ENCODE results near the gene SAE1. TPM values are rescaled to one million over a fixed set of nuclear protein-coding genes. Genes with fewer than 3 reads are reported as not detected.

The SAE1 gene
- polyA plus RNA-seq, 5 donors = 86.7 to 115 (median 99.5) TPM

DNA sequence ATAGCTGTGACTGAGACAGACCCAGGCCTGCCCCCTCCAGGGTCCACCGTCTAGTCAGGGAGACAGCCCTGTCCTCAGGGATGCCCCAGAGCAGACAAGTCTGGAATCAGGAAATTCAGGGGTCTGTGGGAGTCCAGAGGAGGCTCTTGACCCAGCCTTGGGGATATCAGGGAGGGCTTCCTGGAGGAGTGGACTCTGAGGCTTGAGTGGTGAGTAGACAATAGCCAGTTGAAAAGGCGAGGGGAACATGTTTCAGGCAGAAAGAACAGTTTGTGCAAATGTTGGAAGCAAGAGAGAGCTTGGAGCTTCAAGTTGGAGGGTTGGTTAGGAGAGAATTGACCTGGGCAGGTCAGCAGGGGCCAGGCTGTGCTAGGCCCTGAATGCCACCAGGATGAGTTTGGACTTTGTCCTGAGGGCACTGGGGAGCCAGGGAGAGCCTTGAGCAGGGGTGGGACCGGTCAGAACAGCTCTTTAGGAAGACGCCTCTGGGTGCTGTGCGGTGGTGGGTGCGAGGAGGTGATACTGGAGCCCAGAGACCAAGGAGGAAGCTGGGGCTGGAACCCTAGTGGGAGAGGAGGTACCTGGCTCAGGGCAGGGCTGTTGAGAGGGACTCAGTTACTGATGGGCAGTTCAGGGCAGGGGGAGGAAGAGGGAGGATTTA lies 128.4 kb downstream of the SAE1 start:
- no peak for DNase-seq

Other genes with a start within 250 kb of the SAE1 start
- 1 to 10 TPM in 4 of 5 donors, under 1 TPM in 1; 0.70 to 1.9 (median 1.5) TPM for gene NPAS1, start 111.0 kb upstream of the SAE1 start, polyA plus RNA-seq (ENCODE audit: insufficient read depth in 1 of 5, insufficient read length in 5 of 5, low replicate concordance in 1 of 5)
- gene TMEM160, start 82.2 kb upstream of the SAE1 start, polyA plus RNA-seq (ENCODE audit: insufficient read depth in 1 of 5, insufficient read length in 5 of 5, low replicate concordance in 1 of 5) = 10 to 100 TPM in 2 of 5 donors, 1 to 10 TPM in 3; 9.3 to 21.9 (median 10.0) TPM
- gene ZC3H4, start 17.1 kb upstream of the SAE1 start, polyA plus RNA-seq (ENCODE audit: insufficient read depth in 1 of 5, insufficient read length in 5 of 5, low replicate concordance in 1 of 5) = 10 to 100 TPM; 31.0 to 46.8 (median 33.9) TPM
- 1 to 10 TPM in 4 of 5 donors, under 1 TPM in 1; 0.88 to 3.2 (median 2.1) TPM for gene BBC3, start 100.4 kb downstream of the SAE1 start, polyA plus RNA-seq (ENCODE audit: insufficient read depth in 1 of 5, insufficient read length in 5 of 5, low replicate concordance in 1 of 5)
- 10 to 100 TPM; 17.4 to 32.7 (median 28.1) TPM for gene CCDC9, start 125.7 kb downstream of the SAE1 start, polyA plus RNA-seq (ENCODE audit: insufficient read depth in 1 of 5, insufficient read length in 5 of 5, low replicate concordance in 1 of 5)
- gene INAFM1, start 144.1 kb downstream of the SAE1 start, polyA plus RNA-seq (ENCODE audit: insufficient read depth in 1 of 5, insufficient read length in 5 of 5, low replicate concordance in 1 of 5) = 10 to 100 TPM in 3 of 5 donors, 1 to 10 TPM in 2; 7.1 to 17.1 (median 11.4) TPM
- 1 to 10 TPM; 1.2 to 5.8 (median 3.1) TPM for gene C5AR1, start 179.0 kb downstream of the SAE1 start, polyA plus RNA-seq (ENCODE audit: insufficient read depth in 1 of 5, insufficient read length in 5 of 5, low replicate concordance in 1 of 5)
- gene C5AR2, start 201.3 kb downstream of the SAE1 start, polyA plus RNA-seq (ENCODE audit: insufficient read depth in 1 of 5, insufficient read length in 5 of 5, low replicate concordance in 1 of 5) = under 1 TPM; 0.38 to 0.63 (median 0.57) TPM
- 10 to 100 TPM; 10.5 to 18.9 (median 14.3) TPM for gene DHX34, start 218.5 kb downstream of the SAE1 start, polyA plus RNA-seq (ENCODE audit: insufficient read depth in 1 of 5, insufficient read length in 5 of 5, low replicate concordance in 1 of 5)

All from right lung (tissue), 5 donors.